HG02973 (cell line): Measurements from ENCODE around the gene TMEFF2.

ENCODE experiments used
- ATAC-seq: cut with Tn5 transposase; IDR thresholded peaks from one replicate; pipeline ENCODE4 v1.9.1; 2021; ENCODE audit warnings: moderate library complexity; ENCODE audit not compliant: unreplicated experiment

Gene TMEFF2

GRCh38 chr2:192194866-192195547 lies at the start of gene TMEFF2:
Gene TMEFF2, minus strand, starts transcription at chr2:192194933. Its CDS starts 409 bp downstream, at chr2:192194524.
- ATAC-seq: peak; percentile 64

DNA sequence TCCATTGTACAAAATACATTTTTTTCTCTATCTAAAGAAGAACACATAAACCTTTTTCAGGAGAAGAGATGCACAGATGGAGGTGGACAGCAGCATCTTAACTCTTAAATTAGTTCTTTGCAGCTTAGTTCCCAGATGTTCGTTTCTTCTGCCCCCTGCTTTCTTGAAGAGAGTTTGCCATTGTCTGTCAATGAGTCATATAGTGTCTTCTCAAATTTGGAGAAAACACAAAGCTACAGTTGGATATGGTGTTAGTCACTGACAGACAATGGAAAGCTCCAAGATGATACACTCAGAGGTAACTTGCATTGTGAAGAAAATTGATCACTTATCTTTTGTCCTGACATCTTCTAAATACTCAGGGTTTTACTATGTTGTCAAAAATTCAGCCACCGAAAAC lies 48.8 kb upstream of the TMEFF2 start:
- no peak for ATAC-seq

GRCh38 chr2:192236136-192236535 lies 41.4 kb upstream of the TMEFF2 start:
- ATAC-seq: no peak

DNA sequence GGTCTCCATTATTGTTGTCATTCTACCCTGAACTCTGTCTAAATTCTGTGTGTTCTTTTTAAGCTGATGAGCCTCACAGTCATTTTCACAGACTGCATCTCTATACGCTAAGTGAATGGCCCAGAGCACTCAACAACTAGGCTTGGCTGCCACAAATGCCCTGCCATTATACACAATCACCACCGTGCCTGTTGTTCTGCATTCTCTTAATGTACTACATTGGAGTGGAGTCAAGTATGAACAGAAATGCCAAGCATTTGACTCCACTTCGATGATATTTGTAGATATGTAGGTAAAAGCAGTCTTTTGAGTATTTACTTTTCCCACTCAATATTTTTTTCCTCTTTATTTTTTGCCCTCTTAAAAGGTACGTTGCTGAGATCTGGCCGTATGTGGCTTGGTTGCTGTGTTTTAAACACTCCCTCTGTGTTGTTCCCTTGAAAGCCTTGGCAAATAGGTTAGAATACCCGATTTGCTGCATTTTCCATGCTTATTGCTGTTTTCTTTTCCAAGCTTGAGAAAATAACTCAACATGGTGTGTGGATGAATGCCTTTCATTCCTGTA lies 36.2 kb upstream of the TMEFF2 start:
- ATAC-seq: no peak

DNA sequence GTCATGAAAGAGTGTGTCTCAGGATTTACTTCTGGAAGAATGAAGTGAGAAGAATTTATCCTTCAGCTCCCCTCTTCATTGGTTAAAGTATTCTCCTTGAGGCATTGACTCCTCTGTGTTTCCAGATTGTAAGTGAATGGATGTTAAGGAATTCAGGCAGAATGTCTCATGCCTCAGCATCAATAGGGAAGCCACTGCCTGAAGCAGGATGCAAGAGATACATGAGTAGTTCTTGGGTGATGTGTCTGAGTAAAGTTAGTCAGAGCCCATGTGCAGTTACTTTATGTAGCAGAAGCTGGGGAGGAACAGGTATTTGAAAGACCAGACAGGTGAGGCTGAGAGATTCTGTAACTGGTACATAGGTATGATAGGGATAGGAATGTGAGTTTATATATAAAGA lies 34.0 kb upstream of the TMEFF2 start:
- ATAC-seq: no peak

GRCh38 chr2:192218970-192219369 lies 24.2 kb upstream of the TMEFF2 start:
- ATAC-seq: no peak

GRCh38 chr2:192218377-192218776 lies 23.6 kb upstream of the TMEFF2 start:
- no peak for ATAC-seq

DNA sequence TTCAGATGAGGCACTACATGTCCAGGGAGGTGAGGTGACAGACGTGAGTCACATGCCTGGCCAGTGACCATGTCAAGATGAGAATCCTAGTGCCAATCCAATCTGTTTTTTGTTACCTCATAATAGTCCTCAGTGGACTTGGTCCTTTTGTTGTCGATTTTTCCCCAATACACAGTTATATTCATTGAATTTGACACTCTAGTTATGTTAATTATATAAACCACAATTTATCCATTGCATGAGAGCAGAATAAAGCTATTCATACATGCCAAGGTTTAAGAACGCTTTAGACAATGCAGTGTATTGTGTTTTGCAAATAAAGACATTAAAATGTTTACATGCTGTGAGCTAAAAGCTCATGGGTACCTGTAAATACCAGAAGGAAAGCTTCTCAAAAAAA lies 21.6 kb upstream of the TMEFF2 start:
- ATAC-seq: no peak

DNA sequence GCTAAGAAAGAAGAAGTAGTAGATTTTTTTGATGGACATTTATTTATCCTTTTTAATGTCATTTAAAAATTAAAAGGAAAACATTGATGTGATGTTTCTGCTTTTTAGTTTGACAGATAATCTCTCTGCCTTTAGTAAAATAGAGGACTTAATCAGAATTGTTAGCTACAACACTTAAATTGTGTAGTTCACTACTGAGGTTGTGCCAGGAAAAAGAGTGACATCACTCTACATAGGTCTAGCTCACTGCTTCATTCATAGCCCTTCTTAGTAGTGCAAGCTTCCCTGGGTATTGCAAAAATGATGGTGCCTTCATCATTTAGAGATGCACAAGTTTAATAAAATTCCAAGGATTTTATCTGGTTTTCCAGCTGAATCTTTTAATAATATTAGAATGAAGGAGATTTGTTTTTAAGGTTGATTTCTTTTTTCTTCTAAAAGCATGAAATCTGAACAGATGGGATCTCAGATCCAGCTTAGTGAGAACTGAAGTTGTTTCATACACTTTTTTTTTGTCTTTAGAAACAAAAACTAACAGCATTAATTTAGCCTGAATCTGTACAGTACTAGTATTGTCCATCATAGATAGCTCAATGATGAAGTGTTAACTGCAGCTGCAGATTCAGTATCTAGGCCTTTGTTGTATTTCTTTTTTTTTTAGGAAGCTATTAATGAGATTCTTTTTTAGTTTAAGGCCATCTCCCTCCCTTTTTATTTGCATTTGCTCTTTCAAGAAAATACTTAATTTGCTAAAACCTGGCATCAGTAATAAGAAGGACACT lies 20.6 kb upstream of the TMEFF2 start:
- no peak for ATAC-seq

DNA sequence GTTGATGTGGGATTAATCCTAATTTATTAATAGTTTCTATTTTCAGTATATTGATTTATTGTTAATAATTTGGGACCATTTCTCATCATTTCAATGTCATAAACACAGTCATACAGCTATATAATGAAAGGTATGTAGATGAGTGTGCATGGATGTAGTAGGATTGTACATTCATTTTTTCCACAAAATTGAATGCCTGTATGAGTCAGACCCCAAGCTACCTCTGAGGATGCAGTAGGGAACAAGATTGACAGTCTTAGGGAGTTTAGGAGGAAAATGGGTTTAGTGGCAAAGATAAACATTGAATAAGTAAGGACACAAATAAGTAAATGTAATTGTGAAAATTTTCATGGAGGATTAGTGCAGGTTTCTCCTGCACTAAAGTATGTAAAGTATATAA lies 14.1 kb upstream of the TMEFF2 start:
- no peak for ATAC-seq

DNA sequence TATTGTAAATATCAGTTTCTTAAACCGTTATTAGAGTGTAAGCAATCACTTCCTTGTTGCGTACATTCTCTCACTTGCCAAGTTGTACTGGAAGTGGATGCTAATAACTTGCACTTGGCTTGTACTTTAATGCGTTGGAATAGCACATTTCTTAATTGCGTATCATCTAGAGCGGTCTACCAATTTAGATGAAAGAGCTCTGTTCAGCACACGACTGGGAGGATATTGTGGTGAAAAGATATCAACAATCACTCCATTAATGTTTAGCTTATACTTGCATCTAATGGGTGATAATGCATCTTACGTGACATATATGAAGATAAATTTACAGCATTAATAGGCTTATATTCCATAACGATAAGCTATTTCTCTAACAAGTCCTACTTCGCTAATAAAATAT lies 11.7 kb upstream of the TMEFF2 start:
- ATAC-seq: no peak

- no peak for ATAC-seq
These were observed 9.1 kb upstream of the TMEFF2 start for GRCh38 chr2:192203876-192204275.

- no peak for ATAC-seq
These were observed 7.6 kb upstream of the TMEFF2 start for GRCh38 chr2:192202373-192202772.

- no peak for ATAC-seq
These were observed 6.4 kb upstream of the TMEFF2 start for GRCh38 chr2:192201116-192201515.

- no peak for ATAC-seq
These were observed 2.6 kb upstream of the TMEFF2 start for GRCh38 chr2:192197357-192197756.

- ATAC-seq: no peak
These were observed 1.9 kb upstream of the TMEFF2 start for GRCh38 chr2:192196421-192197194.

GRCh38 chr2:192195548-192196418 lies 1.1 kb upstream of the TMEFF2 start:
- peak; percentile 11 for ATAC-seq

DNA sequence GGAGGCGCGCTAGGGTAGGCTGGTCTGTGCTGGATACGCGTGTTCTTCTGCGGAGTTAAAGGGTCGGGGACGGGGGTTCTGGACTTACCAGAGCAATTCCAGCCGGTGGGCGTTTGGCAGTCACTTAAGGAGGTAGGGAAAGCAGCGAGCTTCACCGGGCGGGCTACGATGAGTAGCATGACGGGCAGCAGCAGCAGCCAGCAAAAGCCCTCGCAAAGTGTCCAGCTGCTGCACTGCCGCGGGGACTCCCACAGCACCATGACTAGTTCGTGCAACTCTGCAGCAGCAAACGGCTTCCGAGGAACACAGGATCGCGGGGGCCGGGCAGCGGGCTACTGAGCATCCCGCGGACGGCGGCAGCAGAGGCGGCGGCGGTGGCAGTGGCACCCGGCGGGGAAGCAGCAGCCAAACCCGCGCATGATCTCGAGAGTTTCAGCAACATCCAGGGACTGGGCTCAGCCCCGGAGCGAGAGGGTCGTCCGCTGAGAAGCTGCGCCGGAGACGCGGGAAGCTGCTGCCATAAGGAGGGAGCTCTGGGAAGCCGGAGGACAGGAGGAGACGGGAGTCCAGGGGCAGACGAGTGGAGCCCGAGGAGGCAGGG lies 368 bp downstream of the TMEFF2 start:
- peak; percentile 24 for ATAC-seq

DNA sequence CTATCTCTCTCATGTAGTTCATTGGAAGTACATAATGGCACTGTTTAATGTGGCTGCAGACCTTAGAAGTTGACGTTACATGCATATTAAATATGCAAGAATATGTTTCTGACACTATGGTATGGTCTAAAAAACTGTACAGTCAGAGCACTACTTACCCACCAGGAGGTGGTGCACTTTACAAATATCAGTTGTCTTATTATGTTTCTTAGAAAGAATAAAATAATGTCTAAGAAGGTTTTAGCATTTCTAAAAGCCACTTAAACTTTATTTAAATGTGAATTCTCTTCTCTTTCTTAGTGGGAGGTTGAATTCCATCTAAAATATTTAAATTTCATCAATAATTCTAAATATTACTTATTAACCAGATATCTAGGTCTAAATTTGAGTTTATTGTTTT lies 4.3 kb downstream of the TMEFF2 start:
- no peak for ATAC-seq

- ATAC-seq: no peak
These were observed 7.9 kb downstream of the TMEFF2 start for GRCh38 chr2:192186806-192187205.
